Kidney epithelial cell (primary cell): ENCODE data around the gene TNK2. TPM values are rescaled to one million over a fixed set of nuclear protein-coding genes. Genes with fewer than 3 reads are reported as not detected.

Experiments used
- DNase-seq: peaks from one replicate; pipeline ENCODE4 v3.0.0-alpha.2; 2010; ENCODE audit warnings: low read depth
- H3K27me3 ChIP-seq: 2 replicates; pipeline ENCODE4 v1.6.0; 2011; ENCODE audit warnings: low read length; ENCODE audit not compliant: control insufficient read depth, insufficient read depth
- H3K36me3 ChIP-seq: 2 replicates; pipeline ENCODE4 v1.5.1; 2011; ENCODE audit warnings: low read length; ENCODE audit not compliant: control insufficient read depth, insufficient read depth
- H3K4me3 ChIP-seq: 2 replicates; pipeline ENCODE4 v1.5.1; 2011; ENCODE audit warnings: low read depth, mild to moderate bottlenecking, control low read depth, low read length
- CTCF ChIP-seq: IDR thresholded peaks from 2 replicates; pipeline ENCODE4 v1.5.1; 2011; ENCODE audit warnings: mild to moderate bottlenecking, moderate library complexity, low read length, control low read depth, inconsistent platforms; ENCODE audit not compliant: insufficient read depth, poor library complexity, severe bottlenecking
- total RNA-seq: library from RNA; depleted of rRNA; stranded (reverse); fragments of >200 nt; gene quantifications from 2 replicates; pipeline ENCODE4 v1.2.3, GENCODE V29; 2015

The TNK2 gene
- total RNA-seq, 1 donor from 2014 or later, result 16.0 TPM

DNA sequence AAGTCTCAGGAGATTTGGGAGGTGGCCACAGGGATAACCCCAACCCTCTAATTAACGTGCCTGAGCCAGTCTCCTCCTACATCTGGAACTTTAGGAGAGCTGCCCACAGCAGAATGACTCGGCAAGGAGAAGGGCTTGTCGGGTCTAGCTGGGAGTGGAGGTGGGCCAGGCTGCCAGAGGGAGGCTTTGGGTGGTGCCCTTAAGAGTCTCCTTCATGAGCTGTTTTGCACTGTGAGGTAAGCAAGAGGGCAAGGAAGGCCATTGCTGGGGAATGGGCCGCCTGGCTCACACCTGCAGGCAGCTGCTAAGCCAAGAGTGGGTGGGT lies 3.6 kb upstream of the TNK2 start:
- H3K4me3 ChIP-seq, result no peak overlapping the region
- no peaks in the 10 kb centered on the region for H3K36me3 ChIP-seq
- no peak for DNase-seq
- H3K27me3 ChIP-seq, result peaks cover 4% of the 10 kb centered on the region
- TF ChIP-seq CTCF, result no peak

DNA sequence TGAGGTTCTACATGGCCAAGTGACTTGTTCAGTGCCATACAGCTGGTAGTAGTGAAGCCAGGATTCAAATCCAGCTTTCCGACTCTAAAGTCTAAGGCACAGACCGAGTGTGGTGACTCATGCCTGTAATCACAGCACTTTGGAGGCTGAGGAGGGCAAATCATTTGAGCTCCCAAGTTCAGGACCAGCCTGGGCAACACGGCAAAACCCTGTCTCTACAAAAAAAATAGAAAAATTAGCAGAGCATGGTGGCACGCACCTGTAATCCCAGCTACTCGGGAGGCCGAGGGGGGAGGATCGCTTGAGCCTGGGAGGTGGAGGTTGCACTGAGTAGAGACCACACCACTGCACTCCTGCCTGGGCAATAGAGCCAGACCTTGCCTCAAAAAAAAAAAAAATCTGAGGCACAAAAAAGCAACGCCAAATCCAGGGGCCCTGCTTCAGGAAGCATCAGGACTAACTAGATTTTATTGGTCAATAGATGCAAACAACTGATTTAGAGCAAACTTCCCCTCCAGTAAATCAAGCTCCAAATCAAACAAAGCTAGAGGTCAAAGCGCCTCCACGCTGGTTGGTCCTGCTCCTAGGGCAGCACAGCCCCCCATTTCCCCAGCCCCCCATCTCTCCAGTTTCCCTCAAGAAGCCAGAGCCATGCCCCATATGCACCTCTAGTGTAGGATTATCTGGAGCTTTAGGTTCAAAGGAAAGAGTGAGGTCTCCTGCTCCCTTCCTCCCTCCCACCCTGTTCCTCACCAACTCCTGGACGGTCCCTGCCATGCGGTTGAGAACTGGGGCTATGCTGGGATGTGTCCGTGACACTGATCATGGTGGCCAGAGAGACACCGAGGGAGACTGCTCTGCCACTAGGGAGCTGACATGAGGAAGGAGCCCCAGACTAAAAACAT lies 2.9 kb upstream of the TNK2 start:
- H3K4me3 ChIP-seq, result no peak overlapping the region
- DNase-seq, result no peak
- no peaks in the 10 kb centered on the region for H3K36me3 ChIP-seq
- no peak for TF ChIP-seq CTCF
- H3K27me3 ChIP-seq, result peaks cover 3% of the 10 kb centered on the region

DNA sequence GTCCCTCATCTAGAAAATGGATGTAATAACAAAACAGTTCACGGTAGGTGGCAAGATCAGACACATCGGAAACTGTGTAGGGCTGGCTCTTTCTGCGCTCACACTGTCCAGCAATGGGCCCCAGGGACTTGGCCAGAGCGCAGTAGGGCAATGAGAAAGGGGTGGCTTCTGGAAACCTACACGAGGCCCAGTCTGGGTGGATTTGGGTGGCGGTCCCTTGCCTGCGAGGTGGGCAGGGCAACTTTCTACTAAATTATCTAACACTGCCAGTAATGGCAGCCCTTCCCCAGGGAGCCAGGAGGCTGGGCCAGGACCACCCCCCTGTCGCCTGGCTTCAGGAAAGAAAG lies 2.1 kb upstream of the TNK2 start:
- H3K27me3 ChIP-seq, result no peaks in the 10 kb centered on the region
- no peak for TF ChIP-seq CTCF
- H3K4me3 ChIP-seq, result no peak overlapping the region

DNA sequence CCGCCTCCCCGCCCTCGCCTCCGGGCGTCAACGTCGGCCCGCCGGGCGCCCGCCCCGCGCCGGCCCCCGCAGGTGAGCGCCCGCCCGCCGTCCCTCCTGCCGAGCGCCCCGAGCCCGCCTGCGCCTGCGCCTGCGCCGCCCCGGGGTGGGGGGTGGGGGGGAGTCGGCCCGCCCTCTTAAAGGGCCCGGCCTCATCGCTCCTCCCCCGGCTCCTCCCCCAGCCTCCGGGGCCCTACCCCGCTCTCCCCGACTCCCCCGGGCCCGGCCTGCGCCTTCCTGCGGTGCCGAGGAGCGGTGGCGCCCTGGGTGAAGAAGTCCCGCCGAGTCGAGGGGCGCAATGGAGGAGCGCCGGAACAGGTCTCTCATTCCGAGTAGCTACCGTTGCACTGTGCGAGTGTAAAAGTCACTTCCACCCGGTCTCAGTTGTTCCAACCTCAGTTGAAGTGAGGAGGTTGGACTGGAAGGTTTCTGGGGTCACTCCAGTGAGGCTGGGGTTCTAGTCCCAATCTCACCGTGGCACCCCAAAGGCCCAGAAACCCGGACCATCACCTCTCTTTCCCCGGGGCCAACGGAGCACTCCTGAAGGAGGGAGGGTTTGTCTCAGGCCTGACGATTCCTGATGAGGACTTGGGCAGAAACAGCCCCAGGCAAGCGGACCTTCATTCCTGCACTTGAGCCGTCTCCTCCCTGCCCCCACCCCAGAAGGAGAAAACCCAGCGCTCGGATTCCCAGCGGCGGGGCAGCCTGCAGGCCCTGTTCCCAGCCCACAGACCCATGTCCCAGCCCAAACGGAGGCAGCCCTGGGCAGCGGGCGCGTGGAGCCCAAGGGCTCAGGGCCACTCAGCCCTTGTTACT lies 1.5 kb upstream of the TNK2 start:
- H3K36me3 ChIP-seq, result no peaks in the 10 kb centered on the region
- no peak for DNase-seq
- H3K4me3 ChIP-seq, result peak overlapping the region; percentile 44
- no peak for TF ChIP-seq CTCF
- no peaks in the 10 kb centered on the region for H3K27me3 ChIP-seq

More for the DNA sequence above, 2.1 kb upstream of the TNK2 start:
- no peaks in the 10 kb centered on the region for H3K36me3 ChIP-seq
- no peak for DNase-seq

- H3K36me3 ChIP-seq, result no peaks in the 10 kb centered on the region
- no peak for TF ChIP-seq CTCF
- no peak for DNase-seq
- peak overlapping the region; percentile 43 for H3K4me3 ChIP-seq
- no peaks in the 10 kb centered on the region for H3K27me3 ChIP-seq
Measured at GRCh38 chr3:195908694-195909581, 587 bp upstream of the TNK2 start.
